MM.1S (cell line): Measurements from ENCODE around the gene EEF2K.

Source experiments
- EZH2 ChIP-seq: fragments of 300-600 bp; sonication (generic); optimal IDR thresholded peaks from 2 replicates; pipeline ENCODE3; 2017; ENCODE audit warnings: low read depth, mild to moderate bottlenecking, antibody characterized with exemption, low read length, mixed read lengths
- EZH2phosphoT487 ChIP-seq: fragments of 300-600 bp; sonication (generic); IDR thresholded peaks from 2 replicates; pipeline ENCODE4 v1.6.1; 2018; ENCODE audit warnings: antibody characterized with exemption, low read length
- TF ChIP-seq, protein P1 (sequence below): fragments of 300-600 bp; sonication (generic); IDR thresholded peaks from 2 replicates; pipeline ENCODE4 v1.5.1; 2016; ENCODE audit warnings: antibody characterized with exemption, low read length, mixed read lengths

DNA sequence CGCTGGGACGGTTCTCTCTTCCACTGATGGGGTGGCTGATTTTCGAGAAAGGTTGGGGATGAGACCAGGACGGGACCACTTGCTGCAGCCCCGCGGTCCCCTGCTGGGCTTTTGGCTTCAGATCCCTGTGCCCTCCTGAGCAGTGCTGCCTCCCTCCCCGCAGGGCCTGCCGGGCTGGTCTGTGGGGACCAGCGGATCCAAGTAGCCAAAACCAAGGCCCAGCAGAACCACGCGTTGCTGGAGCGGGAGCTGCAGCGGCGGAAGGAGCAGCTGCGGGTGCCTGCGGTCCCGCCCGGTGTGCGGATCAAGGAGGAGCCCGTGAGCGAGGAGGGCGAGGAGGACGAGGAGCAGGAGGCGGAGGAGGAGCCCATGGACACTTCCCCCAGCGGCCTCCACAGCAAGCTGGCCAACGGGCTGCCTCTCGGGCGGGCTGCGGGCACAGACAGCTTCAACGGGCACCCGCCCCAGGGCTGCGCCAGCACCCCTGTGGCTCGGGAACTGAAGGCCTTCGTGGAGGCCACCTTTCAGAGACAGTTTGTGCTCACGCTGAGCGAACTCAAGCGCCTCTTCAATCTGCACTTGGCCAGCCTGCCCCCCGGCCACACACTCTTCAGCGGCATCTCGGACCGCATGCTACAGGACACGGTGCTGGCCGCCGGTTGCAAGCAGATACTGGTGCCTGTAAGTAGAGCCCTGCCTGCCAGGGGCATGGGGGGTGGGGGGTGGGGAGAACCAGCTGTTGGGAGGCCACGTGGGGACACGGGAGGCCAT lies 119.7 kb downstream of the EEF2K start:
- TF ChIP-seq, protein P1, sequence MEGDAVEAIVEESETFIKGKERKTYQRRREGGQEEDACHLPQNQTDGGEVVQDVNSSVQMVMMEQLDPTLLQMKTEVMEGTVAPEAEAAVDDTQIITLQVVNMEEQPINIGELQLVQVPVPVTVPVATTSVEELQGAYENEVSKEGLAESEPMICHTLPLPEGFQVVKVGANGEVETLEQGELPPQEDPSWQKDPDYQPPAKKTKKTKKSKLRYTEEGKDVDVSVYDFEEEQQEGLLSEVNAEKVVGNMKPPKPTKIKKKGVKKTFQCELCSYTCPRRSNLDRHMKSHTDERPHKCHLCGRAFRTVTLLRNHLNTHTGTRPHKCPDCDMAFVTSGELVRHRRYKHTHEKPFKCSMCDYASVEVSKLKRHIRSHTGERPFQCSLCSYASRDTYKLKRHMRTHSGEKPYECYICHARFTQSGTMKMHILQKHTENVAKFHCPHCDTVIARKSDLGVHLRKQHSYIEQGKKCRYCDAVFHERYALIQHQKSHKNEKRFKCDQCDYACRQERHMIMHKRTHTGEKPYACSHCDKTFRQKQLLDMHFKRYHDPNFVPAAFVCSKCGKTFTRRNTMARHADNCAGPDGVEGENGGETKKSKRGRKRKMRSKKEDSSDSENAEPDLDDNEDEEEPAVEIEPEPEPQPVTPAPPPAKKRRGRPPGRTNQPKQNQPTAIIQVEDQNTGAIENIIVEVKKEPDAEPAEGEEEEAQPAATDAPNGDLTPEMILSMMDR = no peak
- TF ChIP-seq EZH2 = no peak
- no peak for TF ChIP-seq EZH2phosphoT487
